GM23338 (cell line): ENCODE measurements around the gene IGSF9B. TPM values are rescaled to one million over a fixed set of nuclear protein-coding genes. Genes with fewer than 3 reads are reported as not detected.

Experiments used
- ATAC-seq: fragments of 200-7000 bp; cut with Tn5 transposase; 3 replicates; pipeline ENCODE4 v1.9.1; 2020
- DNase-seq: peaks from one replicate; pipeline ENCODE4 v3.0.0-alpha.2; 2015; ENCODE audit warnings: low spot score
- H2AFZ ChIP-seq: fragments of 200-600 bp; sonication (generic); 2 replicates; pipeline ENCODE4 v1.8.0; 2016; ENCODE audit warnings: antibody characterized with exemption, mild to moderate bottlenecking, moderate library complexity
- H3F3A ChIP-seq: fragments of 200-600 bp; sonication (generic); replicated peaks from 2 replicates; pipeline ENCODE4 v1.8.0; 2017; ENCODE audit warnings: antibody characterized with exemption, mixed run types, low read depth
- H3K27ac ChIP-seq: fragments of 200-600 bp; sonication (generic); 2 replicates; pipeline ENCODE4 v1.6.1; 2016; ENCODE audit warnings: low read depth
- H3K27me3 ChIP-seq: fragments of 200-600 bp; sonication (generic); 2 replicates; pipeline ENCODE4 v1.8.0; 2016; ENCODE audit warnings: mild to moderate bottlenecking, mixed run types, moderate library complexity; ENCODE audit not compliant: insufficient read depth
- H3K36me3 ChIP-seq: fragments of 200-600 bp; sonication (generic); 2 replicates; pipeline ENCODE4 v1.8.0; 2016; ENCODE audit warnings: mild to moderate bottlenecking; ENCODE audit not compliant: insufficient read depth
- H3K4me1 ChIP-seq: fragments of 200-600 bp; sonication (generic); 2 replicates; pipeline ENCODE4 v1.8.0; 2016; ENCODE audit warnings: mild to moderate bottlenecking, moderate library complexity; ENCODE audit not compliant: insufficient read depth
- H3K4me2 ChIP-seq: fragments of 200-600 bp; sonication (generic); 2 replicates; pipeline ENCODE4 v1.7.1; 2017; ENCODE audit warnings: mixed run types
- H3K4me3 ChIP-seq: fragments of 200-600 bp; sonication (generic); 2 replicates; pipeline ENCODE4 v1.6.1; 2016; ENCODE audit warnings: mixed run types
- H3K79me2 ChIP-seq: fragments of 200-600 bp; sonication (generic); replicated peaks from 2 replicates; pipeline ENCODE4 v1.8.0; 2017; ENCODE audit warnings: mild to moderate bottlenecking; ENCODE audit not compliant: insufficient read depth
- H3K9me2 ChIP-seq: fragments of 200-600 bp; sonication (generic); 2 replicates; pipeline ENCODE4 v1.8.0; 2017; ENCODE audit not compliant: insufficient read depth
- H4K20me1 ChIP-seq: fragments of 200-600 bp; sonication (generic); replicated peaks from 2 replicates; pipeline ENCODE4 v1.8.0; 2017; ENCODE audit warnings: mild to moderate bottlenecking; ENCODE audit not compliant: insufficient read depth
- H3K27ac Mint-ChIP-seq: 2 replicates; pipeline ENCODE4 v1.8.0; 2020; ENCODE audit warnings: inconsistent platforms, mild to moderate bottlenecking, moderate library complexity, mixed read lengths
- H3K27me3 Mint-ChIP-seq: 3 replicates; pipeline ENCODE4 v1.8.0; 2022; ENCODE audit warnings: low read depth, mild to moderate bottlenecking, moderate library complexity, mixed read lengths, inconsistent platforms; ENCODE audit not compliant: insufficient read depth, poor library complexity
- H3K36me3 Mint-ChIP-seq: 3 replicates; pipeline ENCODE4 v1.8.0; 2021; ENCODE audit warnings: low read depth, mild to moderate bottlenecking, inconsistent platforms, moderate library complexity, mixed read lengths
- H3K4me1 Mint-ChIP-seq: 3 replicates; pipeline ENCODE4 v1.8.0; 2020; ENCODE audit warnings: mild to moderate bottlenecking, inconsistent platforms, mixed read lengths
- H3K4me3 Mint-ChIP-seq: 3 replicates; pipeline ENCODE4 v1.8.0; 2021; ENCODE audit warnings: moderate library complexity, mild to moderate bottlenecking, inconsistent platforms, mixed read lengths
- H3K9me3 Mint-ChIP-seq: 3 replicates; pipeline ENCODE4 v1.8.0; 2020; ENCODE audit warnings: moderate library complexity, mild to moderate bottlenecking, inconsistent platforms, mixed read lengths
- CTCF ChIP-seq, 2 experiments: fragments of 200-600 bp in 1 of 2; sonication (generic) in 1 of 2; conservative IDR thresholded peaks; 2 replicates each; pipeline versions ENCODE4 v1.5.1 to v1.6.1; 2016 to 2017; ENCODE audit warnings: antibody characterized with exemption in 2 of 2, low read depth in 2 of 2, mild to moderate bottlenecking in 2 of 2, moderate library complexity in 1 of 2
- ETS1 ChIP-seq: IDR thresholded peaks from 2 replicates; pipeline ENCODE4 v1.6.1; 2016; ENCODE audit warnings: antibody characterized with exemption
- JUNB ChIP-seq: IDR thresholded peaks from one replicate; pipeline ENCODE4 v1.6.1; 2016; ENCODE audit warnings: antibody characterized with exemption; ENCODE audit not compliant: unreplicated experiment
- POLR2AphosphoS5 ChIP-seq: IDR thresholded peaks from 2 replicates; pipeline ENCODE4 v1.6.1; 2016; ENCODE audit warnings: antibody characterized with exemption, low read depth
- REST ChIP-seq: IDR thresholded peaks from one replicate; pipeline ENCODE4 v1.6.1; 2018; ENCODE audit warnings: antibody characterized with exemption; ENCODE audit not compliant: unreplicated experiment
- STAT1 ChIP-seq: IDR thresholded peaks from one replicate; pipeline ENCODE4 v1.6.1; 2016; ENCODE audit warnings: antibody characterized with exemption; ENCODE audit not compliant: unreplicated experiment
- ZNF462 ChIP-seq: fragments of 250-450 bp; sonication (Bioruptor Pico); IDR thresholded peaks from 2 replicates; pipeline ENCODE4 v1.5.0; 2020; ENCODE audit warnings: mild to moderate bottlenecking, moderate library complexity
- polyA plus RNA-seq: library from polyadenylated mRNA; unstranded; fragments of >200 nt; fragmentation: Nextera tagmentation; extraction: Ambion mirVana; gene quantifications from 2 replicates; pipeline ENCODE4 v1.2.1, GENCODE V29; 2016
- total RNA-seq: library from RNA; depleted of rRNA; stranded (reverse); fragments of >200 nt; shearing (Covaris generic); gene quantifications from 2 replicates; pipeline ENCODE4 v1.2.3, GENCODE V29; 2014

The IGSF9B gene
- total and polyA plus RNA-seq, 2 experiments from 2014 or later, result 8.7 to 51.2 TPM

- Mint-ChIP-seq H3K4me1 (peaks cover 10% of the 10 kb centered on the region), H3K27ac (no peak overlapping the region), H3K9me3 (no peaks in the 10 kb centered on the region), H3K4me3 (no peak overlapping the region), H3K27me3 (peaks cover 3% of the 10 kb centered on the region), H3K36me3 (peaks cover 67% of the 10 kb centered on the region)
- no peaks in the 10 kb centered on the region for H3F3A ChIP-seq
- no peak overlapping the region for H3K4me3 ChIP-seq
- H3K27ac ChIP-seq, result no peak overlapping the region
- H3K9me2 ChIP-seq, result no peaks in the 10 kb centered on the region
- ATAC-seq (no peak), DNase-seq (no peak)
- no peak for TF ChIP-seq POLR2AphosphoS5
- H3K4me1 ChIP-seq, result no peaks in the 10 kb centered on the region
- no peak overlapping the region for H2AFZ ChIP-seq
- H3K79me2 ChIP-seq, result no peaks in the 10 kb centered on the region
- no peak overlapping the region for H3K4me2 ChIP-seq
- no peaks in the 10 kb centered on the region for H3K27me3 ChIP-seq
- H3K36me3 ChIP-seq, result peaks cover 12% of the 10 kb centered on the region
- H4K20me1 ChIP-seq, result no peaks in the 10 kb centered on the region; the same call in none of the 2 replicates
These were observed 30.1 kb downstream of the IGSF9B start for GRCh38 chr11:133926466-133927246.

GRCh38 chr11:133925756-133926155, 31.0 kb downstream of the IGSF9B start:
- H3K27ac Mint-ChIP-seq, result no peak overlapping the region
- peaks cover 3% of the 10 kb centered on the region for H3K27me3 Mint-ChIP-seq
- Histone ChIP-seq H3K4me1 (no peaks in the 10 kb centered on the region), H3K9me2 (no peaks in the 10 kb centered on the region), H3K27me3 (no peaks in the 10 kb centered on the region), H3K27ac (no peak overlapping the region), H3K4me2 (no peak overlapping the region), H2AFZ (no peak overlapping the region), H3K4me3 (no peak overlapping the region), H3K79me2 (no peaks in the 10 kb centered on the region), H4K20me1 (no peaks in the 10 kb centered on the region; the same call in none of the 2 replicates), H3K36me3 (peaks cover 12% of the 10 kb centered on the region), H3F3A (no peaks in the 10 kb centered on the region)
- ATAC-seq (no peak), DNase-seq (no peak)
- H3K4me3 Mint-ChIP-seq, result no peak overlapping the region
- no peak for TF ChIP-seq JUNB
- TF ChIP-seq STAT1, result no peak
- no peak for TF ChIP-seq ZNF462 (CRISPR knock-in tag)
- TF ChIP-seq CTCF (conservative IDR thresholded peaks at IDR 0.05; ENCODE audit: low read depth in 2 of 2), result no peak
- TF ChIP-seq REST, result no peak
- TF ChIP-seq ETS1, result no peak
- H3K9me3 Mint-ChIP-seq, result no peaks in the 10 kb centered on the region
- H3K36me3 Mint-ChIP-seq, result peaks cover 76% of the 10 kb centered on the region
- H3K4me1 Mint-ChIP-seq, result peaks cover 10% of the 10 kb centered on the region
